ENCODE data around the gene RPL37A. TPM values are rescaled to one million over a fixed set of nuclear protein-coding genes. Genes with fewer than 3 reads are reported as not detected.
A peak's percentile ranks its signal among the peaks of the same experiment; 100 is the strongest.

The RPL37A gene
- polyA plus RNA-seq, 3 donors: 1,504 to 1,660 (median 1,597) TPM

GRCh38 chr2:216477283-216478035 lies 21.2 kb upstream of the RPL37A start:
- Histone ChIP-seq H3K4me2 (replicated peaks; ENCODE audit: extremely low read depth, low read length, poor library complexity, severe bottlenecking) (peak overlapping the region; percentile 27), H3K4me1 (ENCODE audit: control insufficient read depth in 1 of 2, insufficient read depth in 2 of 2, low read length in 2 of 2) (peaks cover 42 to 45% of the 10 kb centered on the region in 2 donors), H3K79me2 (ENCODE audit: insufficient read depth, low read length) (no peaks in the 10 kb centered on the region), H3K36me3 (replicated peaks in 1 of 2; ENCODE audit: control insufficient read depth in 1 of 2, insufficient read depth in 2 of 2, low read length in 2 of 2) (peaks cover 6 to 26% of the 10 kb centered on the region in 2 donors), H4K20me1 (ENCODE audit: insufficient read depth, low read length) (no peaks in the 10 kb centered on the region), H3K27ac (ENCODE audit: low read depth in 1 of 2, low read length in 2 of 2) (peak overlapping the region in 1 of 2 donors; percentile 76), H3K9ac (ENCODE audit: insufficient read depth, low read length, poor library complexity, severe bottlenecking) (no peak overlapping the region), H3K4me3 (replicated peaks in 1 of 3; ENCODE audit: low read depth in 2 of 3, low read length in 3 of 3) (peak overlapping the region in 1 of 3 experiments; percentile 40), H3K27me3 (ENCODE audit: control insufficient read depth in 2 of 2, insufficient read depth in 2 of 2, low read length in 2 of 2) (no peaks in the 10 kb centered on the region), H2AFZ (ENCODE audit: insufficient read depth, low read depth, low read length, poor library complexity, severe bottlenecking) (no peak overlapping the region), H3K9me3 (replicated peaks in 1 of 2; ENCODE audit: control insufficient read depth in 1 of 2, insufficient read depth in 1 of 2, low read length in 2 of 2) (no peaks in the 10 kb centered on the region)
- no peak for TF ChIP-seq CTCF (IDR thresholded peaks at IDR 0.05)
- Mint-ChIP-seq H3K27ac (peak overlapping the region; percentile 66 to 91 (median 87)), H3K4me1 (peaks cover 37% of the 10 kb centered on the region), H3K4me3 (peak overlapping the region in 1 of 2 donors; percentile 30), H3K27me3 (ENCODE audit: low read depth in 3 of 3) (no peaks in the 10 kb centered on the region), H3K9me3 (no peaks in the 10 kb centered on the region), H3K36me3 (peaks cover 32 to 44% of the 10 kb centered on the region in 2 donors)
- DNase-seq: peak; percentile 74 to 84 (median 83)
- WGBS (ENCODE audit: insufficient coverage): 20% methylated on average over 1 of the region's 2 CpGs
- intact Hi-C loops (cut with micrococcal nuclease): no loop called here

GRCh38 chr2:216478151-216478550 lies 20.5 kb upstream of the RPL37A start:
- no peaks in the 10 kb centered on the region for H3K79me2 ChIP-seq (ENCODE audit: insufficient read depth, low read length)
- TF ChIP-seq CTCF (IDR thresholded peaks at IDR 0.05): no peak
- Mint-ChIP-seq H3K27me3 (ENCODE audit: low read depth in 3 of 3) (no peaks in the 10 kb centered on the region), H3K36me3 (peaks cover 37 to 50% of the 10 kb centered on the region in 2 donors), H3K27ac (peak overlapping the region; percentile 66 to 91 (median 87)), H3K9me3 (no peaks in the 10 kb centered on the region), H3K4me1 (peaks cover 40% of the 10 kb centered on the region), H3K4me3 (no peak overlapping the region)
- no peak overlapping the region for H2AFZ ChIP-seq (ENCODE audit: insufficient read depth, low read depth, low read length, poor library complexity, severe bottlenecking)
- intact Hi-C loops (cut with micrococcal nuclease): no loop called here
- DNase-seq: peak in 1 of 3 donors; percentile 29
- peaks cover 6 to 33% of the 10 kb centered on the region in 2 donors for H3K36me3 ChIP-seq (replicated peaks in 1 of 2; ENCODE audit: control insufficient read depth in 1 of 2, insufficient read depth in 2 of 2, low read length in 2 of 2)
- no peaks in the 10 kb centered on the region for H3K27me3 ChIP-seq (ENCODE audit: control insufficient read depth in 2 of 2, insufficient read depth in 2 of 2, low read length in 2 of 2)
- WGBS (ENCODE audit: insufficient coverage): 100% methylated on average over 1 of the region's 3 CpGs
- peak overlapping the region; percentile 27 for H3K4me2 ChIP-seq (replicated peaks; ENCODE audit: extremely low read depth, low read length, poor library complexity, severe bottlenecking)
- H3K4me3 ChIP-seq (replicated peaks in 1 of 3; ENCODE audit: low read depth in 2 of 3, low read length in 3 of 3): peak overlapping the region in 1 of 3 experiments; percentile 15
- no peaks in the 10 kb centered on the region for H3K9me3 ChIP-seq (replicated peaks in 1 of 2; ENCODE audit: control insufficient read depth in 1 of 2, insufficient read depth in 1 of 2, low read length in 2 of 2)
- H3K4me1 ChIP-seq (ENCODE audit: control insufficient read depth in 1 of 2, insufficient read depth in 2 of 2, low read length in 2 of 2): peaks cover 42 to 45% of the 10 kb centered on the region in 2 donors
- no peaks in the 10 kb centered on the region for H4K20me1 ChIP-seq (ENCODE audit: insufficient read depth, low read length)
- H3K9ac ChIP-seq (ENCODE audit: insufficient read depth, low read length, poor library complexity, severe bottlenecking): no peak overlapping the region
- peak overlapping the region in 1 of 2 donors; percentile 76 for H3K27ac ChIP-seq (ENCODE audit: low read depth in 1 of 2, low read length in 2 of 2)

Data from CD14-positive monocyte (primary cell).